ENCODE results near the gene ARPC4. TPM values are rescaled to one million over a fixed set of nuclear protein-coding genes. Genes with fewer than 3 reads are reported as not detected.
"Not testable (repeated sequence)": the region's sequence is repeated elsewhere in the genome, so short reads cannot be mapped to it uniquely, and the experiment has no call there.

Gene ARPC4
- total RNA-seq, 1 donor from 2014 or later, result 156 TPM

DNA sequence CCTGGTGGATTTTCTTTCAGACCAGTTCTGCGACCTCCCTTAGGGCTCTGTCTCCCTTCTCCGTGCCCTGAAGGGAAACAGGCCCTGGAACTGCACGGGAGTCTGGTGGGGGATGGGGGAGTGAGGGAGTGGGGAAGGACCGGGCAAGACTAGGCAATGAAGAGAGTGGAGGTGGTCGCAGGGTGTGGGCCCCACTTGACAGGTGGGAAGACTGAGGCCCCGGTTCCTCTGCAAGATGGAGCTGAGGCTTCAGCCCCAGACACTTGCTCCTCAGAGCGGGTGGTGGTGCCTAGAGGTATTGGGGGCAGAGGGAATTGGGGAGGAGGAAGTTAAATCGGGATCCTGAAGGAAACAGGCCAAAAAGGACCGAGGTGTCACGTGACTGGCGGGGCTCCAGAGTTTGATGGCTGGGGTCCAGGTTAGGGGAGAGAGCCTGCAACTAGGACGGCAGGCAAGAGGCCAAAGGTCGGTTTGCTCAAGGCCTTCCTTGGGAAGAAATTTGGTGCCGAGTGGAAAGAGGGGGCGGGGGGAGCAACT, 22.5 kb upstream of the ARPC4 start:
- TF ChIP-seq, protein P1, sequence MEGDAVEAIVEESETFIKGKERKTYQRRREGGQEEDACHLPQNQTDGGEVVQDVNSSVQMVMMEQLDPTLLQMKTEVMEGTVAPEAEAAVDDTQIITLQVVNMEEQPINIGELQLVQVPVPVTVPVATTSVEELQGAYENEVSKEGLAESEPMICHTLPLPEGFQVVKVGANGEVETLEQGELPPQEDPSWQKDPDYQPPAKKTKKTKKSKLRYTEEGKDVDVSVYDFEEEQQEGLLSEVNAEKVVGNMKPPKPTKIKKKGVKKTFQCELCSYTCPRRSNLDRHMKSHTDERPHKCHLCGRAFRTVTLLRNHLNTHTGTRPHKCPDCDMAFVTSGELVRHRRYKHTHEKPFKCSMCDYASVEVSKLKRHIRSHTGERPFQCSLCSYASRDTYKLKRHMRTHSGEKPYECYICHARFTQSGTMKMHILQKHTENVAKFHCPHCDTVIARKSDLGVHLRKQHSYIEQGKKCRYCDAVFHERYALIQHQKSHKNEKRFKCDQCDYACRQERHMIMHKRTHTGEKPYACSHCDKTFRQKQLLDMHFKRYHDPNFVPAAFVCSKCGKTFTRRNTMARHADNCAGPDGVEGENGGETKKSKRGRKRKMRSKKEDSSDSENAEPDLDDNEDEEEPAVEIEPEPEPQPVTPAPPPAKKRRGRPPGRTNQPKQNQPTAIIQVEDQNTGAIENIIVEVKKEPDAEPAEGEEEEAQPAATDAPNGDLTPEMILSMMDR (conservative IDR thresholded peaks at IDR 0.05), result no peak
- Mint-ChIP-seq H3K9me3 (no peaks in the 10 kb centered on the region), H3K27me3 (ENCODE audit: low read depth) (no peaks in the 10 kb centered on the region), H3K4me1 (peaks cover 29% of the 10 kb centered on the region), H3K36me3 (ENCODE audit: low read depth) (no peaks in the 10 kb centered on the region), H3K27ac (ENCODE audit: unreplicated experiment) (no peak overlapping the region), H3K4me3 (peak overlapping the region; percentile 79)
- DNase-seq (ENCODE audit: low read depth, low spot score), result no peak

DNA sequence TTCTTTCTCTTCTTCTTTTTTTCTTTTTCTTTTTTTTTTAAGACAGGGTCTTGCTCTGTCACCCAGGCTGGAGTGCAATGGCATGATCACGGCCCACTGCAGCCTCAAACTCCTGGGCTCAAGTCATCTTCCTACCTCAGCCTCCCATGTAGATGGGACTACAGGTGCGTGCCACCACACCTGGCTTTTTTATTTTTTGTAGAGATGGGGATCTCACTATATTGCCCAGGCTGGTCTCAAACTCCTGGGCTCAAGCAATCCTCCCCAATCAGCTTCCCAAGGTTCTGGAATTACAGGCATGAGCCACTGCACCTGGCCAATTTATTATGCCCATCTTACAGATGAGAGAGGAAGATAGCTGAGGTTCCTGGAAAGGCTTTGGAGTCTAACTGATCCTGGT, 21.9 kb upstream of the ARPC4 start:
- H3K27ac Mint-ChIP-seq (ENCODE audit: unreplicated experiment); H3K36me3 Mint-ChIP-seq (ENCODE audit: low read depth); H3K27me3 Mint-ChIP-seq (ENCODE audit: low read depth): not testable (repeated sequence)

DNA sequence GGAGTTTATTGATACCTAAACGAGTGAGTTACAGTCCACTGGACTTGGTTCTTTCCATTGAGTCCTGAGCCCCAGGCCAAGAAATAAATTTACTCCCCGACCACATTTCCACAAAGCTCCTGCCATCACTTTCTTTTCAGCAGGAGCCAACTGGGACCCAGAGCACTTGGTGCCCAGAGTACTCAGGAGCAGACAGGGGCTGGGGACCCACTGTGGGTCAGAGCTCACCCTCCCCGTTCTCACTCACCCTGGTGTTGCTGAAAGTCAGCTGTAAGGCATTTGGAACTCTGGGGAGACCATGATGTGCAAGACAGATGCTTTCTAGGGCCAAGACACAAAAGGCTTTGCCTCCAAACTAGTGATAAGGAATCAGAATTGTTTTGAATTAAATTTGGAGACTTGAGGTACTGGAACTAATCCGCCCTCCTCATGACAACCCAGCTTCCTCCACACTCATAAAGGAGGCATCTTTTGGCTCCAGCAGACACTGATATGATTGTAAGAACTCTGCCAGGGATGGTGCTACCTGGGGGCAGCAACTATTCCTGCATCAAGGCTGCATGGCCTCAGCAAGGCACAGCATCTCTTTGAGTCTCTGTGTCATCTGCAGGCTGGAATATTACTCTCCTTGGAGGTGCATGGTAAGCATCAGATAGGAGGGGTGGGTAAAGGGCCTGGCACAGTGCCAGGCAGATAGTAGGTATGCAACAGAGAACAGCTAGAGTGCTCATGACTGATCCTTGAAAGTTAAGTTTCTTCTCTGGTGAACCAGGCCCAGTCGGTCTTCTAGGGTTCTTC, 15.8 kb upstream of the ARPC4 start:
- no peak overlapping the region for H3K27ac Mint-ChIP-seq (ENCODE audit: unreplicated experiment)
- DNase-seq (ENCODE audit: low read depth, low spot score), result no peak
- no peak overlapping the region for H3K4me3 Mint-ChIP-seq
- no peaks in the 10 kb centered on the region for H3K36me3 Mint-ChIP-seq (ENCODE audit: low read depth)
- H3K27me3 Mint-ChIP-seq (ENCODE audit: low read depth), result no peaks in the 10 kb centered on the region
- H3K4me1 Mint-ChIP-seq, result no peaks in the 10 kb centered on the region
- H3K9me3 Mint-ChIP-seq, result no peaks in the 10 kb centered on the region
- TF ChIP-seq, protein P1 (conservative IDR thresholded peaks at IDR 0.05), result no peak

More for the DNA sequence above, 21.9 kb upstream of the ARPC4 start:
- DNase-seq (ENCODE audit: low read depth, low spot score); H3K9me3 Mint-ChIP-seq: not testable (repeated sequence)
- Mint-ChIP-seq H3K4me1 (peaks cover 29% of the 10 kb centered on the region), H3K4me3 (peak overlapping the region; percentile 79)

DNA sequence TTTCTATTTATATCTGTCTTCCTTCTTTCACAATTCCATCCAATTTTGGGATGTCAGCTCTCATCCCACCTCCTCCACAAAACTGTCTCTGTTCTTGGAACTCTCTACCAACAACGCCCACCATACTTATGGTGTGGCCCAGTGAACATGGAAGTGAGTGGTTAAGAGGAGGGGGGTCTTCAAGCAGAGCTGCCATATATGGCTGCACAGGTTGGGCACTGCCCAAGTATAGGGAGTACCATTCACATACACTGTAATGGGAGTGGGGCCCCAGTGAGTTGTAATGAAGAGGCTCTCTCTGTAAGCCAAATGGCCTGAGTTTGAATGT, 15.2 kb upstream of the ARPC4 start:
- no peaks in the 10 kb centered on the region for H3K36me3 Mint-ChIP-seq (ENCODE audit: low read depth)
- TF ChIP-seq, protein P1 (conservative IDR thresholded peaks at IDR 0.05), result no peak
- no peaks in the 10 kb centered on the region for H3K9me3 Mint-ChIP-seq
- no peak overlapping the region for H3K27ac Mint-ChIP-seq (ENCODE audit: unreplicated experiment)
- H3K27me3 Mint-ChIP-seq (ENCODE audit: low read depth), result no peaks in the 10 kb centered on the region
- H3K4me3 Mint-ChIP-seq, result no peak overlapping the region
- H3K4me1 Mint-ChIP-seq, result no peaks in the 10 kb centered on the region
- DNase-seq (ENCODE audit: low read depth, low spot score), result no peak

DNA sequence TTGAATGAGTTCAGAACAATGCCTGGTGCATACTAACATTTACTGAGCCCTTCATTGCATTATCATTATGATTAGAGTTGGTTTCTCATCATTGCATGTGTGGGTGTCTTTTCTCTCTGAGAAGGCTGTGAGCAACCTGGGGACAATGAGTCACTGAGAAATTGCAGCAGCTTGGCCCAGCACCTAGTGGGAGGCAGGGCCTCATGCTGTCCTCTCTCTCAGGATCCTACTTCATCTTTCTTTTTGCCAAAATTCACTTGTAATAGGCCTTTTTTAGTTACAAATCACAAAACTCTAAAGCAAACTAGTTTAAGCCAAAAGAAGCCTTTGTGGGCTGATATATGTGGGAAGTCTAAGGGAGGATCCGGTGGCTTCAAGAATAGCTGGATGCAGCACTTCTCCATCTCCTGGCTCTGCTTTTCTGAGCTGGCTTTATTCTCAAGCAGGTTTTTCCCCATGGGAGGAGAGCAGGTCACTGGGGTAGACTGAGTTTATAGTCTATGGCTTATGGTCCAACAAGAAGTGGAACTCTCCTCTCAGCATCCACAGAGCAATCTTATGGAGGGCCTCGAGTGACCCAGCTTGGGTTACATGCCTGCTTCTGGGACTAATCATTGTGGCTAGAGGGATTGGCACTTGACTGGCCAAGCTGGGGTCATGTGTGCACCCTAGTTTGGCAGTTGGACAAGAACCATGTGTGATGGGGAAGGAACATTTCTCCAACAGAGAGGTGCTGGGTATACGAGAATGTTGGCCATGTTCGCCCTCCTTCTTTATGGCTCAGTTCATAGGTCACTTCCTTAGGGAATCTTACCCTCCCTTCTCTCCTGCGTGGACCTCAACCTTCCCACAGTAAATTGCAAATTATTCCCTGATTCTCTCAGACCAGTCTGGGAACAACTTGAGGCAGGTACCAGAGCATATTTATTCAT, 14.5 kb upstream of the ARPC4 start:
- Mint-ChIP-seq H3K27ac (ENCODE audit: unreplicated experiment) (peak overlapping the region; percentile 5), H3K9me3 (no peaks in the 10 kb centered on the region), H3K4me3 (no peak overlapping the region), H3K4me1 (no peaks in the 10 kb centered on the region), H3K27me3 (ENCODE audit: low read depth) (no peaks in the 10 kb centered on the region), H3K36me3 (ENCODE audit: low read depth) (no peaks in the 10 kb centered on the region)
- TF ChIP-seq, protein P1 (conservative IDR thresholded peaks at IDR 0.05), result no peak
- no peak for DNase-seq (ENCODE audit: low read depth, low spot score)
